H9 (cell line): ENCODE measurements around the gene NKX2-2. TPM values are rescaled to one million over a fixed set of nuclear protein-coding genes. Genes with fewer than 3 reads are reported as not detected.
A peak's percentile ranks its signal among the peaks of the same experiment; 100 is the strongest.

Experiments used
- DNase-seq: peaks from one replicate; pipeline ENCODE4 v3.0.0-alpha.2; 2017
- H2AFZ ChIP-seq: one replicate; pipeline ENCODE4 v1.6.1; 2013; ENCODE audit warnings: mild to moderate bottlenecking, low read length, control low read depth, moderate library complexity
- H2AK5ac ChIP-seq: 2 replicates; pipeline ENCODE4 v1.6.1; 2013; ENCODE audit warnings: low read length, control low read depth, mixed read lengths; ENCODE audit not compliant: insufficient read length
- H2BK120ac ChIP-seq: one replicate; pipeline ENCODE4 v1.6.1; 2013; ENCODE audit warnings: low read depth, mild to moderate bottlenecking, low read length, control low read depth, inconsistent platforms; ENCODE audit not compliant: poor library complexity, severe bottlenecking
- H2BK12ac ChIP-seq: 2 replicates; pipeline ENCODE4 v1.6.1; 2013; ENCODE audit warnings: low read length, control low read depth, mixed read lengths, low read depth; ENCODE audit not compliant: insufficient read length
- H2BK15ac ChIP-seq: 2 replicates; pipeline ENCODE4 v1.6.1; 2013; ENCODE audit warnings: low read depth, low read length, control low read depth
- H2BK20ac ChIP-seq: one replicate; pipeline ENCODE4 v1.6.1; 2013; ENCODE audit warnings: low read depth, mild to moderate bottlenecking, low read length, control low read depth, inconsistent platforms; ENCODE audit not compliant: poor library complexity, severe bottlenecking
- H2BK5ac ChIP-seq: 2 replicates; pipeline ENCODE4 v1.6.1; 2013; ENCODE audit warnings: low read length, control low read depth, mixed read lengths; ENCODE audit not compliant: insufficient read length
- H3K14ac ChIP-seq: 2 replicates; pipeline ENCODE4 v1.6.1; 2013; ENCODE audit warnings: low read length, control low read depth; ENCODE audit not compliant: insufficient read depth
- H3K18ac ChIP-seq: 2 replicates; pipeline ENCODE4 v1.6.1; 2013; ENCODE audit warnings: low read depth, mild to moderate bottlenecking, mixed read lengths, low read length, control low read depth; ENCODE audit not compliant: insufficient read length
- H3K23ac ChIP-seq: 2 replicates; pipeline ENCODE4 v1.6.1; 2013; ENCODE audit warnings: low read length, control low read depth, mixed read lengths, low read depth; ENCODE audit not compliant: insufficient read length
- H3K23me2 ChIP-seq: 2 replicates; pipeline ENCODE4 v1.6.1; 2013; ENCODE audit warnings: low read depth, mild to moderate bottlenecking, mixed read lengths, low read length, control low read depth; ENCODE audit not compliant: insufficient read length, poor library complexity, severe bottlenecking
- H3K27ac ChIP-seq: 2 replicates; pipeline ENCODE4 v1.5.1; 2013; ENCODE audit warnings: low read length, control low read depth, mixed read lengths, low read depth; ENCODE audit not compliant: insufficient read length
- H3K27me3 ChIP-seq: 2 replicates; pipeline ENCODE4 v1.6.1; 2013; ENCODE audit warnings: low read length, control low read depth, inconsistent platforms; ENCODE audit not compliant: insufficient read depth
- H3K4ac ChIP-seq: 2 replicates; pipeline ENCODE4 v1.6.1; 2013; ENCODE audit warnings: low read depth, mild to moderate bottlenecking, control low read depth, inconsistent platforms, low read length, moderate library complexity
- H3K4me1 ChIP-seq: 2 replicates; pipeline ENCODE4 v1.6.1; 2013; ENCODE audit warnings: low read length, control low read depth, inconsistent platforms; ENCODE audit not compliant: insufficient read depth
- H3K4me2 ChIP-seq: 2 replicates; pipeline ENCODE4 v1.6.1; 2013; ENCODE audit warnings: low read length, control low read depth, mixed read lengths; ENCODE audit not compliant: insufficient read length, insufficient read depth
- H3K56ac ChIP-seq: 2 replicates; pipeline ENCODE4 v1.6.1; 2013; ENCODE audit warnings: low read depth, mild to moderate bottlenecking, mixed read lengths, low read length, control low read depth; ENCODE audit not compliant: insufficient read length
- H3K79me1 ChIP-seq: 2 replicates; pipeline ENCODE4 v1.6.1; 2013; ENCODE audit warnings: low read depth, mild to moderate bottlenecking, moderate library complexity, low read length, control low read depth, inconsistent platforms; ENCODE audit not compliant: insufficient read depth, poor library complexity, severe bottlenecking
- H3K79me2 ChIP-seq: 2 replicates; pipeline ENCODE4 v1.6.1; 2013; ENCODE audit warnings: low read length, control low read depth, inconsistent platforms; ENCODE audit not compliant: insufficient read depth
- H3K9ac ChIP-seq: 2 replicates; pipeline ENCODE4 v1.6.1; 2013; ENCODE audit warnings: low read length, control low read depth, mixed read lengths; ENCODE audit not compliant: insufficient read length; ENCODE audit errors: extremely low read depth
- H3K9me3 ChIP-seq: one replicate; pipeline ENCODE4 v1.6.1; 2013; ENCODE audit warnings: low read depth, low read length, inconsistent platforms; ENCODE audit not compliant: control insufficient read depth
- H3T11ph ChIP-seq: one replicate; pipeline ENCODE4 v1.6.1; 2013; ENCODE audit warnings: mild to moderate bottlenecking, low read length, control low read depth, inconsistent platforms
- H4K20me1 ChIP-seq: one replicate; pipeline ENCODE4 v1.6.1; 2013; ENCODE audit not compliant: control insufficient read depth, insufficient read length, insufficient read depth
- H4K5ac ChIP-seq: 2 replicates; pipeline ENCODE4 v1.6.1; 2013; ENCODE audit warnings: low read depth, mild to moderate bottlenecking, mixed read lengths, low read length, control low read depth; ENCODE audit not compliant: insufficient read length
- H4K8ac ChIP-seq: replicated peaks from 2 replicates; pipeline ENCODE4 v1.6.1; 2013; ENCODE audit warnings: low read length, control low read depth, mixed read lengths, low read depth; ENCODE audit not compliant: insufficient read length
- H4K91ac ChIP-seq: 2 replicates; pipeline ENCODE4 v1.6.1; 2013; ENCODE audit warnings: low read depth, mild to moderate bottlenecking, moderate library complexity, mixed read lengths, low read length, control low read depth; ENCODE audit not compliant: insufficient read length
- H3K27ac Mint-ChIP-seq, 3 experiments: 2 replicates in 2 of 3; 3 replicates in 1 of 3; pipeline ENCODE4 v1.8.0; 2020 to 2021; ENCODE audit warnings: mixed read lengths in 3 of 3, mild to moderate bottlenecking in 1 of 3, moderate library complexity in 1 of 3
- H3K27me3 Mint-ChIP-seq: 2 replicates; pipeline ENCODE4 v1.8.0; 2021; ENCODE audit warnings: low read depth, mild to moderate bottlenecking, moderate library complexity, mixed read lengths
- H3K36me3 Mint-ChIP-seq, 3 experiments: 2 replicates in 2 of 3; 3 replicates in 1 of 3; pipeline ENCODE4 v1.8.0; 2020 to 2021; ENCODE audit warnings: low read depth in 3 of 3, mixed read lengths in 3 of 3; ENCODE audit not compliant: insufficient read depth in 1 of 3
- H3K4me1 Mint-ChIP-seq, 2 experiments: 2 replicates each; pipeline ENCODE4 v1.8.0; 2020; ENCODE audit warnings: mixed read lengths in 2 of 2
- H3K4me3 Mint-ChIP-seq, 2 experiments: 2 replicates in 1 of 2; 3 replicates in 1 of 2; pipeline ENCODE4 v1.8.0; 2020 to 2021; ENCODE audit warnings: mild to moderate bottlenecking in 2 of 2, mixed read lengths in 2 of 2, moderate library complexity in 1 of 2
- H3K9me3 Mint-ChIP-seq, 2 experiments: 2 replicates in 1 of 2; 3 replicates in 1 of 2; pipeline ENCODE4 v1.8.0; 2020; ENCODE audit warnings: mild to moderate bottlenecking in 2 of 2, mixed read lengths in 2 of 2, moderate library complexity in 1 of 2
- WGBS: extraction: QIAGEN DNeasy Blood & Tissue Kit; methylation state at CpG from one replicate; pipeline ENCODE4 v1.1.7; 2013; ENCODE audit warnings: missing lambda C conversion rate, low lambda C conversion rate, mixed read lengths; ENCODE audit not compliant: insufficient read length; ENCODE audit errors: extremely low coverage; 5-methylcytosine and 5-hydroxymethylcytosine counted together
- total RNA-seq: library from RNA; stranded (reverse); gene quantifications from 2 replicates; pipeline ENCODE4 v1.2.1, GENCODE V29; 2021
- TF ChIP-seq, protein P1 (sequence below): fragments of 200-600 bp; sonication (generic); conservative IDR thresholded peaks from 3 replicates; pipeline ENCODE4 v1.8.0; 2021; ENCODE audit warnings: antibody characterized with exemption, mild to moderate bottlenecking

The NKX2-2 gene
- total RNA-seq, 1 experiment from 2014 or later: not detected

DNA sequence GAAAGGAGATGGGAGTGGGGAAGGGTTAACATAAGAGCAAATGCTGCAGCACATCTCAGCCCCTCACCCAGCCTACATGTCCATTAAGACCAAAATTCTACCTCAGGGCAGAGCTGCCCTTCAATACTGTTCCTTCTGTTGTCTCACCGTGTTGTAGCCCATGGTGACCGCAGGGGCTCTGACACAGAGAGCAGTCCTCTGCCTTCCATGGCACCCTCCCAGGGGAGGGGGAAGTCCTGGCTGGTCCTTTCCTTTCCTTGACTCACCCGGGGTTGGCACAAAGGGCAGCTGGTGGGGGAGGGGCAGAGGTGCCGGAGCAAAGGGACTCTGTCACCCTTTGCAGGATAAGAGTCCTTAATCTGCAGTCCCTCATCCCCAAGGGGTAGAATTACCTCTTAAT is 15.2 kb downstream of the NKX2-2 start:
- Histone ChIP-seq H3K79me2 (no peaks in the 10 kb centered on the region), H4K8ac (no peak overlapping the region), H3K79me1 (no peaks in the 10 kb centered on the region), H3K4ac (no peak overlapping the region), H4K5ac (no peak overlapping the region), H2AK5ac (no peak overlapping the region), H3K27me3 (no peaks in the 10 kb centered on the region), H3K23ac (no peak overlapping the region), H4K91ac (no peak overlapping the region), H2BK20ac (no peak overlapping the region), H3K4me1 (no peaks in the 10 kb centered on the region; the same call in none of the 2 replicates), H3K56ac (no peak overlapping the region), H3K9me3 (no peaks in the 10 kb centered on the region), H2BK120ac (no peak overlapping the region), H2BK5ac (no peak overlapping the region), H3K14ac (no peak overlapping the region), H2BK15ac (no peak overlapping the region), H4K20me1 (no peaks in the 10 kb centered on the region), H3K4me2 (no peak overlapping the region), H3K9ac (no peak overlapping the region), H2AFZ (no peak overlapping the region), H3K18ac (no peak overlapping the region), H3T11ph (no peak overlapping the region), H3K27ac (no peak overlapping the region), H2BK12ac (no peak overlapping the region), H3K23me2 (no peaks in the 10 kb centered on the region)
- no peaks in the 10 kb centered on the region; a peak in 2 of 5 replicates for H3K9me3 Mint-ChIP-seq
- H3K36me3 Mint-ChIP-seq: peaks cover 0 to 7% (median 4%) of the 10 kb centered on the region in 3 experiments; a peak in 4 of 7 replicates
- TF ChIP-seq, protein P1, sequence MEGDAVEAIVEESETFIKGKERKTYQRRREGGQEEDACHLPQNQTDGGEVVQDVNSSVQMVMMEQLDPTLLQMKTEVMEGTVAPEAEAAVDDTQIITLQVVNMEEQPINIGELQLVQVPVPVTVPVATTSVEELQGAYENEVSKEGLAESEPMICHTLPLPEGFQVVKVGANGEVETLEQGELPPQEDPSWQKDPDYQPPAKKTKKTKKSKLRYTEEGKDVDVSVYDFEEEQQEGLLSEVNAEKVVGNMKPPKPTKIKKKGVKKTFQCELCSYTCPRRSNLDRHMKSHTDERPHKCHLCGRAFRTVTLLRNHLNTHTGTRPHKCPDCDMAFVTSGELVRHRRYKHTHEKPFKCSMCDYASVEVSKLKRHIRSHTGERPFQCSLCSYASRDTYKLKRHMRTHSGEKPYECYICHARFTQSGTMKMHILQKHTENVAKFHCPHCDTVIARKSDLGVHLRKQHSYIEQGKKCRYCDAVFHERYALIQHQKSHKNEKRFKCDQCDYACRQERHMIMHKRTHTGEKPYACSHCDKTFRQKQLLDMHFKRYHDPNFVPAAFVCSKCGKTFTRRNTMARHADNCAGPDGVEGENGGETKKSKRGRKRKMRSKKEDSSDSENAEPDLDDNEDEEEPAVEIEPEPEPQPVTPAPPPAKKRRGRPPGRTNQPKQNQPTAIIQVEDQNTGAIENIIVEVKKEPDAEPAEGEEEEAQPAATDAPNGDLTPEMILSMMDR: no peak
- peak overlapping the region in 1 of 3 experiments; percentile 76; a peak in 1 of 7 replicates for H3K27ac Mint-ChIP-seq
- H3K4me1 Mint-ChIP-seq: peaks cover 26 to 29% of the 10 kb centered on the region in 2 experiments
- peaks cover 45% of the 10 kb centered on the region for H3K27me3 Mint-ChIP-seq
- no peak overlapping the region for H3K4me3 Mint-ChIP-seq
- no peak for DNase-seq
- no CpG with 5 or more reads among the region's 4 CpGs for WGBS
